ENCODE results near the gene FCHSD2. TPM values are rescaled to one million over a fixed set of nuclear protein-coding genes. Genes with fewer than 3 reads are reported as not detected.

The FCHSD2 gene
- total RNA-seq, 1 donor from 2014 or later, result 10.0 TPM

DNA sequence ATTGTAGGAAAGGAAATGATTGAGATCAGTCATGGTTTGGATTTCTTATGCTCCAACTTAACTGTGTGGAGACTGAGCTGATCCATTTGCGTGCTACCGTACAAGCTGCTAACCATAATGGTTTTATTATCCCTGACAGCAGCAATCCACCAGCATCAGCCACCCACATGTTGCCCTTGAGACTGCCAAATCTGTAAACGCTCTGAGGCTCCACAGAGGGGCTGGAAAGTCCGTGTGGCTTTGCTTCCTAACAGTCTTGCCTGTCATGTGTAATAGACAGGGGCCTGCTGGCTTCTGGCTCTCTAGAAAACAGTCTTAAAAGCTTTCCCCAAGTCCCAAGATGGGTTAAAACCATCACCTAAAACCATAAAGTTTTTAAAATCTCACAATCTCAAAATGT is 297.8 kb downstream of the FCHSD2 start:
- Histone ChIP-seq H3K27me3 (ENCODE audit: control insufficient read depth, insufficient read depth, low read length) (no peaks in the 10 kb centered on the region), H3K36me3 (ENCODE audit: control insufficient read depth, insufficient read depth, low read length) (peaks cover 6% of the 10 kb centered on the region)
- no peak for FAIRE-seq

DNA sequence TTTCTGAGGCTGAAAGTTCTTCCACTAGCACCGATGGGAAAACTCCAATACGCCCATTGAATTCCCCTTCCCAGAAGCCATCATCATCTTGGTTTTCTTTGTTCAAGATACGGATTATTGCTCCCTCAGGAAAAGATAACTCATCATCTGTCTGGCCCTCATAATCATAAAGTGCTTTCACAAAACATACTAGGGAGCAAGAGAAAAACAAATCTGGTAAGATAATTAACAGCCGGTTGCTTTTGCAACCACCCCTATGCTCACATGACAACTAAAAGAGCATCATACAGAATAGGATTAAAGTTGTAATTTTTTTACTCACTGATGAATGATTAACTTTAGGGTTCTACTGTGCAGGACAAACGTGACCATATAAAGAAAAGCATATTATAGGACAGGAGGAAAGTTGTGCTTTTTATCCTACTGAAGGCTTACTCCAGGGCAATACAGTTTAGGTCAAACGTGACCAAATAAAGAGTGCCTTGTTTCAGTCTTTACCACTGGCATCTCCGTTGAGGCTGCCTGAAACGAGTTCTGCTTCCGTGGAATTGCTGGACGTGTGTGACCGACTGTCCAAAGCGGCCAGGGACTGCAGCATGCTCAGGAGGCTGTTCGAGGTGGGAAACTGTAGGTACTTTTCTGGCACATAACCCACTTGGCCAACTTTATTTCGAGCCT is 299.3 kb downstream of the FCHSD2 start:
- no peak for DNase-seq (ENCODE audit: low read depth)

More for the DNA sequence above, 297.8 kb downstream of the FCHSD2 start:
- no peak overlapping the region for H3K4me3 ChIP-seq (ENCODE audit: low read depth, low read length)
- DNase-seq (ENCODE audit: low read depth), result no peak
- TF ChIP-seq, protein P1, sequence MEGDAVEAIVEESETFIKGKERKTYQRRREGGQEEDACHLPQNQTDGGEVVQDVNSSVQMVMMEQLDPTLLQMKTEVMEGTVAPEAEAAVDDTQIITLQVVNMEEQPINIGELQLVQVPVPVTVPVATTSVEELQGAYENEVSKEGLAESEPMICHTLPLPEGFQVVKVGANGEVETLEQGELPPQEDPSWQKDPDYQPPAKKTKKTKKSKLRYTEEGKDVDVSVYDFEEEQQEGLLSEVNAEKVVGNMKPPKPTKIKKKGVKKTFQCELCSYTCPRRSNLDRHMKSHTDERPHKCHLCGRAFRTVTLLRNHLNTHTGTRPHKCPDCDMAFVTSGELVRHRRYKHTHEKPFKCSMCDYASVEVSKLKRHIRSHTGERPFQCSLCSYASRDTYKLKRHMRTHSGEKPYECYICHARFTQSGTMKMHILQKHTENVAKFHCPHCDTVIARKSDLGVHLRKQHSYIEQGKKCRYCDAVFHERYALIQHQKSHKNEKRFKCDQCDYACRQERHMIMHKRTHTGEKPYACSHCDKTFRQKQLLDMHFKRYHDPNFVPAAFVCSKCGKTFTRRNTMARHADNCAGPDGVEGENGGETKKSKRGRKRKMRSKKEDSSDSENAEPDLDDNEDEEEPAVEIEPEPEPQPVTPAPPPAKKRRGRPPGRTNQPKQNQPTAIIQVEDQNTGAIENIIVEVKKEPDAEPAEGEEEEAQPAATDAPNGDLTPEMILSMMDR (IDR thresholded peaks at IDR 0.05; ENCODE audit: insufficient read depth, low read length, severe bottlenecking), result no peak

DNA sequence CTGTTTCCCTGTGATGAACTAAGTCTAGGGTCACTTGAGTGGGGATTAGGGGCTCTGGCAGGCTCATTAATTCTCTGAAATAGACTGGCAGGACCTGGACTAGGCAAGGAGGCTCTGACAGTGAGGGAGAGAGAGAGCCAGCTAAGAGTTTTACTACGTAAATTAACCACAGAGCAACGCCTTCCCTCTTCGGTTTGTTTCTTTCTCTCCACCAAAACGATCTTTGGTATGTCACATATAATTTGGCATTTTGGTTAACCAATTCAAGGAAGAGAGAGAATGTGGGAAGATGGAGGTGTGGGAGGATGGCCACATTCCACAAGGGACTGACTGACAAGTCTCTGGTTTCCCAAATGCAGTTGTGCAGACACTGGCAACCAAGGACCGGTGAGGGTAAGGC is 300.0 kb downstream of the FCHSD2 start:
- H3K36me3 ChIP-seq (ENCODE audit: control insufficient read depth, insufficient read depth, low read length), result peaks cover 6% of the 10 kb centered on the region
- FAIRE-seq, result no peak

More for the DNA sequence above, 299.3 kb downstream of the FCHSD2 start:
- no peak for FAIRE-seq
- TF ChIP-seq, protein P1 (IDR thresholded peaks at IDR 0.05; ENCODE audit: insufficient read depth, low read length, severe bottlenecking), result no peak
- Histone ChIP-seq H3K27me3 (ENCODE audit: control insufficient read depth, insufficient read depth, low read length) (no peaks in the 10 kb centered on the region), H3K4me3 (ENCODE audit: low read depth, low read length) (no peak overlapping the region), H3K36me3 (ENCODE audit: control insufficient read depth, insufficient read depth, low read length) (peaks cover 6% of the 10 kb centered on the region)

DNA sequence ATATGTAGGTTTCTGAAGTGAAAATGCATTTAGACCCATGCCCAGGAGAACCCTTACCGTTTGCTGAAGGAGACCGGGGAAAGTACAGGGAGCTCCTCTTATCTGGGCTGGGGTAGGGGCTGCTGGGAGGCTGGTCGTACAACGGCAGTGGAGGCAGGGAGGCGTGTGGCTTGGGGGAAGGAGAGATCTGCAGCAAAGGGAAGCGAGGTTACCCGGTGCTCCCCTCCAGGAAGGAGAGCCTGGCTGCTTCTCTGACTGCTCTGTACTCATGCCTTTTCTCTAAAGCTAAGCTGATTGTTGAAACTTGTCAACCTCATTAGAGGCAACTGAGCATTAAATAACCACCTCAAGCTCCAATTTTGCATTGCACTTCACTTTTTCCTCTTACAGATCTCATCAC is 300.7 kb downstream of the FCHSD2 start:
- TF ChIP-seq, protein P1 (IDR thresholded peaks at IDR 0.05; ENCODE audit: insufficient read depth, low read length, severe bottlenecking), result no peak
- no peaks in the 10 kb centered on the region for H3K27me3 ChIP-seq (ENCODE audit: control insufficient read depth, insufficient read depth, low read length)
- peaks cover 6% of the 10 kb centered on the region for H3K36me3 ChIP-seq (ENCODE audit: control insufficient read depth, insufficient read depth, low read length)
- FAIRE-seq (no peak), DNase-seq (ENCODE audit: low read depth) (no peak)
- H3K4me3 ChIP-seq (ENCODE audit: low read depth, low read length), result no peak overlapping the region

More for the DNA sequence above, 300.0 kb downstream of the FCHSD2 start:
- TF ChIP-seq, protein P1 (IDR thresholded peaks at IDR 0.05; ENCODE audit: insufficient read depth, low read length, severe bottlenecking), result no peak
- no peaks in the 10 kb centered on the region for H3K27me3 ChIP-seq (ENCODE audit: control insufficient read depth, insufficient read depth, low read length)
- DNase-seq (ENCODE audit: low read depth), result no peak
- H3K4me3 ChIP-seq (ENCODE audit: low read depth, low read length), result no peak overlapping the region

DNA sequence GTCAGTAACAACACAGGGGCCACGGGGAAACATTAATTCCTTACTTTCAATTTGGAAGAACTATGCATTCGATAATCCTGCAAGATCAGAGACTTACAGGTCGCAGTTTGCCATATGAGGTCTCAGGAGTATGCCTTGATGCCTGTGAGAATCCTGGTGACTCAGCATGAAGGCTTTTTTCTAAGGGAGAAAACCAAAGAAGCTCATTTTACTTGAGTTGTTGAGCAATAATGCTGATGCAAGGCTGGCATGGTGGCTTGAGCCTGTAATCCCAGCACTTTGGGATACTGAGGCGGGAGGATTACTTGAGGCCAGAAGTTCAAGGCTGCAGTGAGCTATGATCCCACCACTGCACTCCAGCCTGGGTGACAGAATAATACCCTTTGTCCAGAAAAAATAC is 301.3 kb downstream of the FCHSD2 start:
- TF ChIP-seq, protein P1 (IDR thresholded peaks at IDR 0.05; ENCODE audit: insufficient read depth, low read length, severe bottlenecking), result no peak
- Histone ChIP-seq H3K27me3 (ENCODE audit: control insufficient read depth, insufficient read depth, low read length) (no peaks in the 10 kb centered on the region), H3K36me3 (ENCODE audit: control insufficient read depth, insufficient read depth, low read length) (peaks cover 6% of the 10 kb centered on the region), H3K4me3 (ENCODE audit: low read depth, low read length) (no peak overlapping the region)
- FAIRE-seq (no peak), DNase-seq (ENCODE audit: low read depth) (peak; percentile 71)

Measured in bronchial epithelial cell (primary cell).